Esophagus squamous epithelium (tissue), 4 donors: ENCODE data around the gene IL3RA.

Experiments used
- CTCF ChIP-seq, 6 experiments: fragments of 450-650 bp in 4 of 6; fragments of 200-600 bp in 2 of 6; sonication (generic) in 2 of 6; IDR thresholded peaks; one replicate each; pipeline ENCODE4 v1.5.1; 2016 to 2019; ENCODE audit warnings: antibody characterized with exemption in 6 of 6, mild to moderate bottlenecking in 4 of 6, moderate library complexity in 4 of 6
- POLR2A ChIP-seq, 4 donors: fragments of 450-650 bp; IDR thresholded peaks; one replicate each; pipeline ENCODE4 v1.6.1; 2017; ENCODE audit warnings: antibody characterized with exemption in 4 of 4, mild to moderate bottlenecking in 4 of 4, moderate library complexity in 3 of 4

- TF ChIP-seq POLR2A (IDR thresholded peaks at IDR 0.05) (no peak), CTCF (IDR thresholded peaks at IDR 0.05) (no peak)
Observed at GRCh38 chrX:1358793-1359476, 22.4 kb downstream of the IL3RA start.
